Mononuclear cell (primary cell): ENCODE results near the gene ME3. TPM values are rescaled to one million over a fixed set of nuclear protein-coding genes. Genes with fewer than 3 reads are reported as not detected.
"Not testable (repeated sequence)": the region's sequence is repeated elsewhere in the genome, so short reads cannot be mapped to it uniquely, and the experiment has no call there.

Source experiments
- H3K27me3 ChIP-seq: 2 replicates; pipeline ENCODE4 v1.6.0; 2011; ENCODE audit warnings: low read length, control low read depth; ENCODE audit not compliant: insufficient read depth
- H3K4me1 ChIP-seq: 2 replicates; pipeline ENCODE4 v1.5.1; 2011; ENCODE audit warnings: mild to moderate bottlenecking, low read length, control low read depth; ENCODE audit not compliant: insufficient read depth
- H3K4me3 ChIP-seq: 2 replicates; pipeline ENCODE4 v1.5.1; 2011; ENCODE audit warnings: mild to moderate bottlenecking, low read length, moderate library complexity
- H3K9me3 ChIP-seq: 2 replicates; pipeline ENCODE4 v1.5.1; 2011; ENCODE audit warnings: low read depth, mild to moderate bottlenecking, control low read depth, low read length
- total RNA-seq: library from RNA; depleted of rRNA; stranded (reverse); fragments of >200 nt; gene quantifications from one replicate; pipeline ENCODE4 v1.2.3, GENCODE V29; 2012

The ME3 gene
- total RNA-seq, 1 donor = 4.2 TPM

DNA sequence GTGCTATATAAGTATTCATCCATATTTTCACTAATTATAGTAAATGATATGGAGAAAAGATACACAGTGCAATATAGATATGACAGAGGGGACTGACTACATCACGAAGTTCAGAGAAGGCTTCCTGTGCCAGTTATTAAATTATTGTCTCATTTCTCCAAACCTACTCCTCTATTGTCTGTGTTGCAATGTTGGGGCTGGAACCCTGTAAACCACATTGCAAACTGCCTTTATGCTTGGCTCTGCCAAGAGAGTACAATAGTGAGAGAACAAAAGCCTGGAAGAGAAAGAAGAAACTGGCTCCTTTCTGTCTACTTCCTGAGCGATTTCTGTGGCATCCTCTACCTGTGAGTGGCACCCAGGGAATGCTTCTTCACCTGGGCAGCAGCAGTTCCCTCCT is 46.4 kb downstream of the ME3 start:
- no peaks in the 10 kb centered on the region for H3K27me3 ChIP-seq
- no peaks in the 10 kb centered on the region for H3K4me1 ChIP-seq
- H3K4me3 ChIP-seq = no peak overlapping the region
- no peaks in the 10 kb centered on the region for H3K9me3 ChIP-seq

DNA sequence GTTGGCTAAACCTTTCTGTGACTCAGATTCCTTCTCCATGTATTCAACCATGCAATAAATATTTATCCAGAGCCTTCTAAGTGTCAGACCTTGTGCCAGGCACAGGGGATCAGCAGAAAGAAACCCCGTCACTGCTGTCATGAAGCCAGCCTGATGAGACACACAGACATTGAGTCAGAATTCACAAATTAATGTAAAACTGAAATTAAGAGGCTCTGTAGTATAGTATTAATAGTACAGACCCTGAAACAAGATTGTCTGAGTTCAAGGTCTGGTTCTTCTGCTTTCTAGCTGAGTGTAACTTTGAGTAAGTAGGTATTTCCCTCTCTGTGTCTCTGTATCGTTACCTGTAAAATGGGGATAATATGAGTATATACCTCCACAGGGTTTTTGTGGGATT is 46.9 kb downstream of the ME3 start:
- H3K4me1 ChIP-seq = no peaks in the 10 kb centered on the region
- H3K4me3 ChIP-seq = no peak overlapping the region
- H3K27me3 ChIP-seq = no peaks in the 10 kb centered on the region
- no peaks in the 10 kb centered on the region for H3K9me3 ChIP-seq

DNA sequence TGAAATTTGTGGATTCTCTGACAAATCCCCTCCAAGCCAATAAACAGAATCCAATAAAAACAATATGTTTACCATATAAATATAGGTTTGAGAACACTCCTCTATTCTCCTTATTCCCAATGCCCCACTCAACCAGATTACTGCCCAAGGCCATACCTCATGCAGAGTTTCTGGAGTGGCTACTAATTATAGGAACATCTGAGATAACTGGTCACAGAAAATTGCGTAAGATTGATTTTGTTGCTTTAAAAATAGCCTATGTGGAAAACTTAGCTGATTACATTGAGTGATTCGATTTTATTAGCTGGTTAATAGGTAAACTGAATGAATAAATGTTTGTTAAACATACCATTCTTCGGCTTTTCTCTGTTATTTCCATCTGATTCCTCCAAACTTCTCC is 48.0 kb downstream of the ME3 start:
- Histone ChIP-seq H3K4me3 (no peak overlapping the region), H3K4me1 (no peaks in the 10 kb centered on the region), H3K9me3 (no peaks in the 10 kb centered on the region), H3K27me3 (no peaks in the 10 kb centered on the region)

DNA sequence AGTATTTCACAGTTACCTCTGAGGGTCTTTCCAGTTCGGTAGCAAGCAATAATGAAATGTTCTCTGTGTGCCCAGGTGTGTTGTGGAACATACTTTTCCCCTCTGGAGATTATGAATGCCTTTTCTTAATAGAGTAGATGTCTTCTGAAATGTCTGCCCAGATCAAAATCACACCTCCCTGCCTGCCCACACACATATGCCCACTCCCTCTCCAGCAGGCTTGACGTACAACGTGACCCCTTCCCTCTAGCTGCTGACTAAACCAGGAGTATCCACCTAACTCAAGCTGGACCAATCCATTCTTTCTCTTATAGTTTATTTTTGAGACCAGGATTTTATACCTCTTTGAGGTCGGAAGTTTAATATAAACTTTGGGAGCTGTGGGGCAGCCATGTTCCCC is 48.7 kb downstream of the ME3 start:
- H3K9me3 ChIP-seq = no peaks in the 10 kb centered on the region
- H3K4me3 ChIP-seq = no peak overlapping the region
- no peaks in the 10 kb centered on the region for H3K27me3 ChIP-seq
- no peaks in the 10 kb centered on the region for H3K4me1 ChIP-seq

DNA sequence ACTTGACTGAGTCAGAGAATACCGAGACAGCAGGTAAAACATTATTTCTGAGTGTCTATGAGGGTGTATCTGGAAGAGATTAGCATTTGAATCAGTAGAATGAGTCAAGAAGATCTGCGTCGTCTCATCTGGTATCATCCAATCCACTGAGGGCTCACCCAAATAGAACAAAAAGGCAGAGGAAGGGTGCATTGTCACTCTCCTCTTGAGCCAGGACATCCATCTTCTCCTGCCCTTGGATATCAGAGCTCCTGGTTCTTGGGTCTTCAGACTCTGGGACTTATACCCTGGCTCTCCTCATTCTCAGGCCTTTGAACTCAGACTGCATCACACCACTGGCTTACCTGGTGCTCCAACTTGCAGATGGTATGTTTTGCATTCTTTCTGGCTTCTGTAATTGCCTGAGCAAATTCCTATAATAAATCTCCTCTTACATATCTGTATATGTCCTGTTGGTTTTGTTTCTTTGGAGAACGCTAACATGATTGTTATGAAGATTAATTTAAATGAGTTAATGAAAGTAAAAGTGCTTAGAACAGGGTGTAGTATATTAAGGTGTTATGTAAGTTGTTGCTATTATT is 49.3 kb downstream of the ME3 start:
- Histone ChIP-seq H3K4me1 (no peaks in the 10 kb centered on the region), H3K9me3 (no peaks in the 10 kb centered on the region), H3K27me3 (no peaks in the 10 kb centered on the region), H3K4me3 (no peak overlapping the region)

DNA sequence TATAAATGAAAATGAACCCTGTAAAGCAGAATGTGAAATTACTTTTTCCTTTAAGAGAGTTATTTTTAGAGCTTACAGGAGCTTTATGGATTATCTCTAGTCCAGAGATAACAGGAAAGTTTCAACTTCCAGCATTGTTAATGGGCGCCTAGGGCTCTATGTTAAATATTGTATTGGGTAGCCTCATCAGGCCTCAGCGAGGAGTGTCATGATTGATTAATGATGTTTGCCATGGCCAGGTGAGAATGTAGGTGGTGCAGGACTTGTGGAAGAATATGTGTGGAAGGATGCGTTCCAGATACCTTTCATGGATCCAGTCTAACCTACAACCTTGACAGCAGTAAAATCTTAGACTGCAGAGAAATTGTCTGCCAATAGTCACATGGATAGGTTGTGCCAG is 50.6 kb downstream of the ME3 start:
- Histone ChIP-seq H3K9me3 (no peaks in the 10 kb centered on the region), H3K4me3 (no peak overlapping the region), H3K27me3 (no peaks in the 10 kb centered on the region), H3K4me1 (no peaks in the 10 kb centered on the region)

DNA sequence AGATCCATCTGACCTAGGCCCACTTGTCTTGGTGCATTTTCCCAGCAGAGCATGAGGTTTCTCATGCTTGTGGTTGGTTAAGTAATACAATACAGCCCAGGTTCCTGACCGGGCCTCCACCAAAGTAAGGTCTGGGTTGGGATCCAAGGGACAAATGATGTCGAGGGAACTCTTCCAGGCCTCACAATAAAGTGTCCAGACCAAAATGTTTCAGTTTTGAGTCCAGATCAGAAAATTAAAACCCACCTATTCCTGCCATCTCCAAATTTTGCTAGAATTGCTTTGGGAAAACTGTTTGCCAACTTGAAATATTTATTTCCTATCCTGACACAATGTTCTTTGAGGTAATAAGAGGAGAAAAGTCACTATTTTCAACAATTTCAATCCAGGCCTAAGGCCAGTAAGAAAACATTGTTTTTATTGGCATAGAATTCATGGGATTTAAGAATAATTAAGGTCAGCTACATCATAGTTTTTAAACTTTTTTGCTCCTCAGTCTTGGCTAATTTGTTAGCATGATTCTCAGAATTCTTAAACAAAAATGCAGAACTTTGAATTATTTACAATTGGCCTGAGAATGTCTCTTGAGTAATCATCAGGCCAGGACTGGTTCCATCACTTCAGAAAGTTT is 51.4 kb downstream of the ME3 start:
- Histone ChIP-seq H3K9me3 (no peaks in the 10 kb centered on the region), H3K27me3 (no peaks in the 10 kb centered on the region), H3K4me3 (no peak overlapping the region), H3K4me1 (no peaks in the 10 kb centered on the region)

DNA sequence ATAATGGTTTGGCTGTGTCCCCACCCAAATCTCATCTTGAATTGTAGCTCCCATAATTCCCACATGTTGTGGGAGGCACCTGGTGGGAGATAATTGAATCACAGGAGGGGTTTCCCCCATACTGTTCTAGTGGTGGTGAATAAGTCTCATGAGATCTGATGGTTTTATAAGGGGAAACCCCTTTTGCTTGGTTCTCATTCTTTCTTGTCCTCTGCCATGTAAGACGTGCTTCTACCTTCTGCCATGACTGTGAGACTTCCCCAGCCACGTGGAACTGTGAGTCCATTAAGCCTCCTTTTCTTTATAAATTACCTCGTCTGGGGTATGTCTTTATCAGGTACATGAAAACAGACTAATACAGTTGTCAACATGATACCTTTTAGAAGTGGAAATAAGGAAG is 53.0 kb downstream of the ME3 start:
- not testable (repeated sequence) for H3K4me3 ChIP-seq, H3K4me1 ChIP-seq, H3K27me3 ChIP-seq, H3K9me3 ChIP-seq

DNA sequence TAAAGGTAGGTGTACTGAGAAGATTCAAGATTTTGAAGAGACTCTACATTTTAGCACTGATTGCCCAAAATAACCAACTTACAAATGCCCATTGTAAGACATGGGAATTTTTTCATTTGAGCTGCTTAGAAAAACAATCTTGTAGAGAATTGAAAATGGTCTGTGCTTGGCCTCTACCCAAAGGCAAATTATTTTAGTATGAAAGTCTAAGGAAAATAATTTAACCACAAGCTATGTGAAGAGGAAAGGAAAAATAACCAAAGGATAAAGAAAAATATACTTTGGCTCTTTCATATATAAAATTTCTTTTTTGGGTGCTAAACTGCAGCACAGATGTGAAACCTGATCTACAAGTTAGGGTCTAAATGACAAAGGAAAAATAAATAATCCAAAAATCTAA is 54.9 kb downstream of the ME3 start:
- H3K4me1 ChIP-seq = no peaks in the 10 kb centered on the region
- H3K4me3 ChIP-seq = no peak overlapping the region
- H3K9me3 ChIP-seq = no peaks in the 10 kb centered on the region
- no peaks in the 10 kb centered on the region for H3K27me3 ChIP-seq

DNA sequence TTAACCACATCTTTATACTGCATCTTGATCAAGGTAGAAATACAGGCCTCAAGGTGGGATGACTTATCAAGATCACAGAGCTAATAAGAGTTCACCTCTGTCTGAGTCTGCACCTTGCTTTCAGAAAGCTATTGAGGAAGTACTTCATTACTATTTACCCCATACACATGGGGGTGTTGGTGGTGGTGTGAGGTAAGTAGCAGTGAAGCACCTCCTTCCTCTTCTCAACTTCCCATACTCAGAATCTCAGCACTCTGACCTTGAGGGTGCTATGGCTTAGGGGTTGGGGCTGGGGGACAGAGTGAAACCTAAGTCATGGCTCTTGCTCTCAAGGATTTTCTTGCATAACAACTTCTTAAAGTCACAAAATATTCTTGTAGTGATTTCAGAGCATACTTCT is 56.9 kb downstream of the ME3 start:
- no peaks in the 10 kb centered on the region for H3K27me3 ChIP-seq
- no peaks in the 10 kb centered on the region for H3K4me1 ChIP-seq
- no peak overlapping the region for H3K4me3 ChIP-seq
- no peaks in the 10 kb centered on the region for H3K9me3 ChIP-seq

DNA sequence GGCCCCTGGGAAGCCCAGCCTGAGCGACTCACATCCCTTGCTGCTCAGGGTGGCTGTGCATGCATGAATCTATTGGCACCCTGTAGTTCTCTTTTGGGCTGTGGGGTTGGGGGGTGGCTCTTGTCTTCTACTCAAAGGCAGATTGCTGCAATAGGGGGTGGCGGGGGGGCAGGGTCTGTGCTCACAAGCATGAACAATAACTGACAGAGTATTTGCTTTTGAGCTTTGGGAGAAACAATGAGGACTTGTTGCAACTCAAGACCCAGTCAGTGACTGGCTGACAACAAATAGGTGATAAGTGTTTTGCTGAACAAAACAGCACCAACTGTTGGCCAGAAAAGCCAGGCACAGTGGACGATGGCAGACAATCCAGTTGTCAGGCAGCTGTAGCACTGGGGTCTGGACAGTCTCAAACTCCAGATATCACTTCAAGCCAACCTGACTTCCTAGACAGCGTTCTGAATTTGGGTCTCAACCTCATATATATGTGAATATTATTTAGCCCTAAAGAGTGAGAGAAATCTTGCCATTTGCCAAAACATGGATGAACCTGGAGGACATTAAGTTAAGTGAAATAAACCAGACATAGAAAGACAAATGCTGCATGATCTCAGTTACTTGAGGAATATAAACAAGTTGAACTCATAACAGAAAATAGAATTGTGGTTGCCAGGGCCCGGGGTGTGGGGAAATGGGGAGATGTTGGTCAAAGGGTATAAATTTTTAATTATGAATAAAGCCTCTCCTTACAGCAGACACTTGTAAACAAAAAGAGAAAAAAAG is 61.7 kb downstream of the ME3 start:
- Histone ChIP-seq H3K4me3 (no peak overlapping the region), H3K4me1 (peaks cover 5% of the 10 kb centered on the region), H3K9me3 (no peaks in the 10 kb centered on the region), H3K27me3 (no peaks in the 10 kb centered on the region)

DNA sequence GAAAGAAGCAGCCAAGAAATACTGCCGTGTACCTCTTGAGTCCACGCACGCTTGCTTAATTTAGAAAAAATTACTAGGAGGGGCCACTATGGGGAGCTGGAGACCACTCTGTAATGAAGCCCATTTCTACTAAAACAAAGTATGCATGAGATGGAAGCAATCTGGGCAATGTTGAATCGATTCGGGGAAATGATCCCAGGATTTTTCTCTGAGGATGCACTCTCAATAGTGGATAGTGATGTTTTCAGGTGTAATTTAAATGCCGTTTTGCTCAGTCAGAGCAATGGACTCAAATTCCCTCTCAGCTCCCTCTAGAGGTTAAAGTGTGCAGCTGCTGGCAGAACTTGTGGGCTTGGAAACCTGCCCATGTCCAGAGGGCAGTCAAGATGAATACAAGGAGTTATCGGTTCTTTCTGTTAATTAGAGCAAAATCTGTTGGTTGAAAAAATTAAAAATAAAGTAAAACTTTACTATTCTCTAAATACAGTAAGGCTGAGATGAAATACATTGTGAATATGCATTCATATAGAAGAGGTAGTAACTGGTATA is 64.1 kb downstream of the ME3 start:
- no peak overlapping the region for H3K4me3 ChIP-seq
- H3K4me1 ChIP-seq = peaks cover 5% of the 10 kb centered on the region
- H3K9me3 ChIP-seq = no peaks in the 10 kb centered on the region
- no peaks in the 10 kb centered on the region for H3K27me3 ChIP-seq

DNA sequence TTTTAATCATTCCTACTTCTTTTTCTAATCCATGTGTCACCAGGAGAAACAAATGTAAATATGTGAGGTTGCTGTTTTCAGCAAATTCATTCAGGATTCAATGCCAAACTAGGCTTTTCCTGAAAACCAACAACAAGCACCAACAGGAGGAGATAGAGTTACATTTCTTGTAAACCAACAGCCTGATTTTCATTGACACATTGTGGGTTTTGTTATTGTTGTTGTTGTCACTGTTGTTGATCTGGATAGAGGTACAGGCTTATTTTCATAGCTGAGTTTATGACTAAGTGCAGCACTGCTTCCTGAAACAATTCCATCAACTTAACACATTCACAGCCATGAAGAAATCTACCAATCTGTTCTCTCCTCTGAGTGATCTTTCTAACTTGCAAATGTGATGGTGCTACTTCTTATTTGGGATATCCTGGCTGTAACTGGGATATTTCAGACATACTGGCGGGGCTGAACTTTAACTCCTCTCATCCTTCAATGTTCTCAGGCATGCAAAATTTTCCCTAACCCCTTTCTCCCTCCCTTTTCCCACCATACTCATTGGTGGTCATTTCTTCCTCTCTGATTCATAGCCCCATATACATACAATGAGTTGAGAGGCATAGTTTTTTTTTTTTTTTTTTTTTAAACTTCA is 65.5 kb downstream of the ME3 start:
- Histone ChIP-seq H3K4me3 (no peak overlapping the region), H3K27me3 (no peaks in the 10 kb centered on the region), H3K9me3 (no peaks in the 10 kb centered on the region), H3K4me1 (peaks cover 5% of the 10 kb centered on the region)

DNA sequence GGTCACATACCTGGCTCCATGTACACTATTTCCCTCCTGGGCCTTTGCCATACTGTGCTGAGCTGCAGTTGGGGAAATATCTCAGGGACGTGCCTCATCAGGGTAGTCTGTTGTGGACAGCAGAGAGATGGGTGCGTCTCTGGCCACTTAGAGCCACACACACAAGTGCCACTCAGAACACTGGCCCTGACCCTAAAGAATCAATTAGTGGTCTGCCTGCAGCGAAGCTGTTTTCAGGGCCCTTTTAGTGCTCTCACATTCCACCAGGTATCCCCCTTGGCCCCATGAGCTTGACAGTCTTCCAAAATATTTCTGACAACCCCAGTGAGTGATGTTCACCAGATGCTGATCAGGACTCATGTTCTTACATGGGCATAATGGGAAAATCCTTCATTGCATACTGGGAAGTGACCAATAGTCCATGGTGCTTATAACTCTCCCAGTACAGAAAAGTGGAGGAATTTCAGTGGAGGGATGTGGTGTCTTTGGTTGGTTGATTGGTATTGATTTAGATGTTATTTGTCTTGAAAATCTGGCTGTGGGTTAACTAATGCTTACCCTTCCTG is 66.1 kb downstream of the ME3 start:
- Histone ChIP-seq H3K9me3 (no peaks in the 10 kb centered on the region), H3K4me3 (no peak overlapping the region), H3K4me1 (peaks cover 5% of the 10 kb centered on the region), H3K27me3 (no peaks in the 10 kb centered on the region)
